DND-41 (cell line): ENCODE measurements around the gene C1orf52.

ENCODE experiments used
- ATAC-seq: fragments of 200-7000 bp; cut with Tn5 transposase; 3 replicates; pipeline ENCODE4 v1.9.1; 2021; ENCODE audit warnings: low read depth; ENCODE audit not compliant: insufficient read depth
- DNase-seq: peaks from one replicate; pipeline ENCODE4 v3.0.0-alpha.2; 2020
- H2AFZ ChIP-seq: 2 replicates; pipeline ENCODE4 v1.6.0; 2012; ENCODE audit warnings: low read depth, low read length
- H3K27ac ChIP-seq: 2 replicates; pipeline ENCODE4 v1.5.1; 2012; ENCODE audit warnings: low read length, inconsistent platforms
- H3K27me3 ChIP-seq: fragments of 200-600 bp; sonication (generic); 2 replicates; pipeline ENCODE4 v1.6.0; 2012; ENCODE audit warnings: low read length, mild to moderate bottlenecking, inconsistent platforms; ENCODE audit not compliant: insufficient read depth, poor library complexity
- H3K36me3 ChIP-seq: 2 replicates; pipeline ENCODE4 v1.5.1; 2012; ENCODE audit warnings: low read length, inconsistent platforms; ENCODE audit not compliant: insufficient read depth
- H3K4me1 ChIP-seq: 2 replicates; pipeline ENCODE4 v1.5.1; 2012; ENCODE audit warnings: mild to moderate bottlenecking, low read length; ENCODE audit not compliant: insufficient read depth
- H3K4me2 ChIP-seq: 2 replicates; pipeline ENCODE4 v1.6.0; 2012; ENCODE audit warnings: mild to moderate bottlenecking, moderate library complexity, low read length, inconsistent platforms; ENCODE audit not compliant: insufficient read depth
- H3K4me3 ChIP-seq, 2 experiments: fragments of 200-600 bp in 1 of 2; shearing (Covaris generic) in 1 of 2; 2 replicates each; pipeline ENCODE4 v1.5.1; 2012 to 2016; ENCODE audit warnings: inconsistent platforms in 2 of 2, low read length in 2 of 2, mild to moderate bottlenecking in 2 of 2, low read depth in 1 of 2, moderate library complexity in 1 of 2
- H3K79me2 ChIP-seq: 2 replicates; pipeline ENCODE4 v1.6.0; 2012; ENCODE audit warnings: low read length, inconsistent platforms; ENCODE audit not compliant: insufficient read depth
- H3K9ac ChIP-seq: 2 replicates; pipeline ENCODE4 v1.6.0; 2012; ENCODE audit warnings: low read depth, mild to moderate bottlenecking, inconsistent platforms, low read length, moderate library complexity
- H3K9me3 ChIP-seq: 2 replicates; pipeline ENCODE4 v1.5.1; 2012; ENCODE audit warnings: low read length, moderate library complexity, mild to moderate bottlenecking, inconsistent platforms; ENCODE audit not compliant: insufficient read depth, severe bottlenecking
- H4K20me1 ChIP-seq: 2 replicates; pipeline ENCODE4 v1.6.0; 2012; ENCODE audit warnings: low read length; ENCODE audit not compliant: insufficient read depth
- EZH2 ChIP-seq: IDR thresholded peaks from 3 replicates; pipeline ENCODE4 v1.6.1; 2012; ENCODE audit warnings: borderline replicate concordance, low read depth, mild to moderate bottlenecking, moderate library complexity, low read length, inconsistent platforms; ENCODE audit not compliant: severe bottlenecking
- TF ChIP-seq, protein P1 (sequence below): IDR thresholded peaks from 2 replicates; pipeline ENCODE4 v1.5.1; 2012; ENCODE audit warnings: borderline replicate concordance, low read length, moderate library complexity, mild to moderate bottlenecking; ENCODE audit not compliant: poor library complexity, severe bottlenecking; ENCODE audit errors: extremely low read depth

C1orf52 gene

DNA sequence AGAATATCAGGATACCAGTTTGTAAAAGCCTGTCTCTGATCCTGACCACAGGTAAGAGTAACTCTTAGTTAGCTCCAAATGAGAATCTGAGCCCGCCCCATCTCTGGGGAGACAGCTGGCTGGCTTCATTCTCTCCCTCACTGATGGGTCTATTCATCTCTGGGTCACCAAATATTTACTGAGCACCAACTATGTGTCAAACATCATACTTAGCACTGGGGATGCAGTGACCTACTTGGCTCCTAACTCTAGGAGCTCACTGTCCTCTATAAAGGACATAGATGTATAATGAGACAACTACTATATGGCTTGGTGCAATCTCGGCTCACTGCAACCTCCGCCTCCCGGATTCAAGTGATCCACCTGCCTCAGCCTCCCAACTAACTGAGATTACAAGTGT lies 46.8 kb upstream of the C1orf52 start:
- Histone ChIP-seq H3K9ac (no peak overlapping the region), H3K9me3 (no peaks in the 10 kb centered on the region), H3K4me2 (no peak overlapping the region), H3K27ac (no peak overlapping the region), H4K20me1 (no peaks in the 10 kb centered on the region), H3K27me3 (peaks cover 10% of the 10 kb centered on the region), H3K4me1 (no peaks in the 10 kb centered on the region), H3K36me3 (no peaks in the 10 kb centered on the region), H3K4me3 (no peak overlapping the region), H3K79me2 (no peaks in the 10 kb centered on the region), H2AFZ (no peak overlapping the region)
- ATAC-seq: no peak
- DNase-seq: no peak
- TF ChIP-seq EZH2: no peak
- TF ChIP-seq, protein P1, sequence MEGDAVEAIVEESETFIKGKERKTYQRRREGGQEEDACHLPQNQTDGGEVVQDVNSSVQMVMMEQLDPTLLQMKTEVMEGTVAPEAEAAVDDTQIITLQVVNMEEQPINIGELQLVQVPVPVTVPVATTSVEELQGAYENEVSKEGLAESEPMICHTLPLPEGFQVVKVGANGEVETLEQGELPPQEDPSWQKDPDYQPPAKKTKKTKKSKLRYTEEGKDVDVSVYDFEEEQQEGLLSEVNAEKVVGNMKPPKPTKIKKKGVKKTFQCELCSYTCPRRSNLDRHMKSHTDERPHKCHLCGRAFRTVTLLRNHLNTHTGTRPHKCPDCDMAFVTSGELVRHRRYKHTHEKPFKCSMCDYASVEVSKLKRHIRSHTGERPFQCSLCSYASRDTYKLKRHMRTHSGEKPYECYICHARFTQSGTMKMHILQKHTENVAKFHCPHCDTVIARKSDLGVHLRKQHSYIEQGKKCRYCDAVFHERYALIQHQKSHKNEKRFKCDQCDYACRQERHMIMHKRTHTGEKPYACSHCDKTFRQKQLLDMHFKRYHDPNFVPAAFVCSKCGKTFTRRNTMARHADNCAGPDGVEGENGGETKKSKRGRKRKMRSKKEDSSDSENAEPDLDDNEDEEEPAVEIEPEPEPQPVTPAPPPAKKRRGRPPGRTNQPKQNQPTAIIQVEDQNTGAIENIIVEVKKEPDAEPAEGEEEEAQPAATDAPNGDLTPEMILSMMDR: no peak

DNA sequence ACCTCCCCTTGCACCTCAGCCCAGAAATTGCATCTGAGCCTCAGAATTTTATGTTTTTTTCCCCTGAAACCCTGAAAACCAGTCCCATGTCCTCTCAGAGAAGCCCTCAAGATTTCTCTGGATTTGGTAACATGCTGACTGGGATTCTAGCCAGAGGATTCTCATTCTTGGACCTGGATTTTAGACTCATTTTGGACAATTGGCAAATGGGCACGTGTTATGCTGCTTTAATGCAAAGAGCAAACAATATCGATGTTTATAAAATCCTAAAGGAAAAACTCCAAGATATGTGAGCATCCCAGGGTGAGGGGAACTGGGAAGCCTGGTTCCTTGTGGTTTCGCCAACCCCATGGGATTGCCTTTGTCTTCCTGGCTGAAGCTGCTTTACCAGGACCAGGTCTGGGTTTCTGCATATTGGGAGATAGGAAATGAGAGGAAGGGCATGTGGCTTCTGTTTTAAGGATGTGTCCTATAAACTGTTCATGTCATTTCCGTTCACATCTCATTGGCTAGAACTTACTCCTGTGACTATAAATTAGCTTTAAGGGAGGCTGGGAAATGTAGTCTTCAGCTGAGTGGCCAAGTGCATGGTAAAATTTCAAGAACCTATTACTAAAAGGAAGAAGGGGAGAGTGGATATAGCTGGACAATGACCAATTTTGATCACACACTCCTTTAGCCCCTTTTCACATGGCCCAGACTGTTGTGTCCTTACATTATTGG lies 44.1 kb upstream of the C1orf52 start:
- peaks cover 6% of the 10 kb centered on the region for H3K4me1 ChIP-seq
- no peak overlapping the region for H3K27ac ChIP-seq
- no peaks in the 10 kb centered on the region for H3K36me3 ChIP-seq
- ATAC-seq (no peak), DNase-seq (no peak)
- H2AFZ ChIP-seq: no peak overlapping the region
- no peak overlapping the region for H3K9ac ChIP-seq
- H3K4me3 ChIP-seq: no peak overlapping the region
- no peak overlapping the region for H3K4me2 ChIP-seq
- no peaks in the 10 kb centered on the region for H3K79me2 ChIP-seq
- TF ChIP-seq, protein P1: no peak
- TF ChIP-seq EZH2: no peak
- H4K20me1 ChIP-seq: no peaks in the 10 kb centered on the region
- peaks cover 2% of the 10 kb centered on the region for H3K27me3 ChIP-seq
- H3K9me3 ChIP-seq: no peaks in the 10 kb centered on the region

DNA sequence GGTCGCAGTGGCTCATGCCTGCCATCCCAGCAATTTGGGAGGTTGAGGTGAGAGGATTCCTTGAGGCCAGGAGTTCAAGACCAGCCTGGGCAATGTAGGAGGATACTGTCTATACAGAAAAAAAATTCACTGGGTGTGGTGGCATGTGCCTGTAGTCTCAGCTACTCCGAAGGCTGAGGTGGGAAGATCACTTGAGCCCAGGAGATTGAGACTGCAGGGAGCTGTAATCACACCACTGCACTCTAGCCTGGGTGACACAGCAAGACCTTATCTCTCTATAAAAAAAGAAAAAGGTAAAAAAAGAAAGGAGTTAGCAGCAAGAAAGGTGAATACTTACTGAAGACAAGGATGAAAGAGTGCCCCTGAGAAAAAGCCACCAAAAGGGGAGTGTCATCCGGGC lies 40.7 kb upstream of the C1orf52 start:
- no peaks in the 10 kb centered on the region for H3K36me3 ChIP-seq
- H2AFZ ChIP-seq: no peak overlapping the region
- no peak overlapping the region for H3K27ac ChIP-seq
- DNase-seq (no peak), ATAC-seq (no peak)
- H3K4me2 ChIP-seq: no peak overlapping the region
- H3K9me3 ChIP-seq: no peaks in the 10 kb centered on the region
- H3K79me2 ChIP-seq: no peaks in the 10 kb centered on the region
- no peaks in the 10 kb centered on the region for H4K20me1 ChIP-seq
- no peak overlapping the region for H3K9ac ChIP-seq
- no peak overlapping the region for H3K4me3 ChIP-seq
- no peak for TF ChIP-seq EZH2
- TF ChIP-seq, protein P1: no peak
- H3K4me1 ChIP-seq: peaks cover 19% of the 10 kb centered on the region
- H3K27me3 ChIP-seq: no peaks in the 10 kb centered on the region
